HepG2 (cell line): ENCODE results near the gene ARID5B. TPM values are rescaled to one million over a fixed set of nuclear protein-coding genes. Genes with fewer than 3 reads are reported as not detected.

Source experiments
- DMAP1 ChIP-seq: IDR thresholded peaks from 2 replicates; pipeline ENCODE4 v1.6.1; 2016
- KIAA2018 ChIP-seq: sonication (generic); formaldehyde crosslinking; IDR thresholded peaks from 2 replicates; pipeline ENCODE4 v1.5.0; 2020; ENCODE audit warnings: mild to moderate bottlenecking, missing genetic modification reagents, borderline replicate concordance
- LBX2 ChIP-seq: sonication (generic); formaldehyde crosslinking; IDR thresholded peaks from 2 replicates; pipeline ENCODE4 v1.5.0; 2020; ENCODE audit warnings: missing genetic modification reagents, mild to moderate bottlenecking, borderline replicate concordance
- MAX ChIP-seq: IDR thresholded peaks from 2 replicates; pipeline ENCODE4 v1.6.1; 2012; ENCODE audit warnings: inconsistent platforms
- ONECUT2 ChIP-seq: sonication (generic); formaldehyde crosslinking; IDR thresholded peaks from 2 replicates; pipeline ENCODE4 v1.4.0; 2020; ENCODE audit warnings: missing genetic modification reagents
- REST ChIP-seq, 2 experiments: IDR thresholded peaks; 2 replicates each; pipeline ENCODE4 v1.6.1; 2011 to 2012; ENCODE audit warnings: low read length in 2 of 2, borderline replicate concordance in 1 of 2, low read depth in 1 of 2, mild to moderate bottlenecking in 1 of 2, moderate library complexity in 1 of 2
- polyA plus RNA-seq, 8 experiments: library from polyadenylated mRNA; depleted of rRNA in 3 of 8; stranded (reverse) in 7 of 8; unstranded in 1 of 8; fragments of >200 nt; fragmentation: Illumina TruSeq in 4 of 8; extraction: Trizol in 4 of 8; gene quantifications; 2 replicates each; pipeline versions ENCODE4 v1.2.1 to v1.2.3, GENCODE V29; 2011 to 2016; ENCODE audit warnings: low read depth in 4 of 8, missing spikeins in 1 of 8, mixed read lengths in 1 of 8; ENCODE audit not compliant: insufficient read depth in 1 of 8
- total RNA-seq, 5 experiments: library from RNA; depleted of rRNA; stranded (reverse); fragments of >200 nt; fragmentation: Illumina TruSeq; extraction: Trizol; gene quantifications; 2 replicates each; pipeline ENCODE4 v1.2.3, GENCODE V29; 2016; ENCODE audit warnings: low read depth in 1 of 5

Gene ARID5B
- total and polyA plus RNA-seq, 2 of the 13 experiments (the other 11 are each of a cell fraction or from before 2014, with no cell fraction given): 6.2 to 21.1 TPM

GRCh38 chr10:61987537-61987936, 86.0 kb downstream of the ARID5B start (continued):
- TF ChIP-seq KIAA2018 (CRISPR knock-in tag) (no peak), REST (IDR thresholded peaks at IDR 0.05; ENCODE audit: borderline replicate concordance in 1 of 2, low read depth in 1 of 2, low read length in 2 of 2) (no peak), LBX2 (CRISPR knock-in tag) (no peak), MAX (no peak), DMAP1 (CRISPR knock-in tag) (no peak), ONECUT2 (CRISPR knock-in tag) (no peak)
